Ascending aorta (tissue), 2 donors: ENCODE results near the gene CHKA. TPM values are rescaled to one million over a fixed set of nuclear protein-coding genes. Genes with fewer than 3 reads are reported as not detected.
A peak's percentile ranks its signal among the peaks of the same experiment; 100 is the strongest.

Experiments used
- DNase-seq, 2 donors: peaks; one replicate each; pipeline ENCODE4 v3.0.0-alpha.2; 2019; ENCODE audit warnings: low spot score in 2 of 2
- H3K27ac ChIP-seq, 2 donors: fragments of 200-600 bp; sonication (generic); one replicate each; pipeline ENCODE4 v1.5.1; 2016 to 2017; ENCODE audit warnings: mild to moderate bottlenecking in 1 of 2
- H3K27me3 ChIP-seq: fragments of 200-600 bp; sonication (generic); one replicate; pipeline ENCODE4 v1.5.1; 2017
- H3K36me3 ChIP-seq, 2 donors: fragments of 200-600 bp; sonication (generic); one replicate each; pipeline ENCODE4 v1.5.1; 2016
- H3K4me1 ChIP-seq, 2 donors: fragments of 200-600 bp; sonication (generic); one replicate each; pipeline ENCODE4 v1.5.1; 2016 to 2017; ENCODE audit warnings: mild to moderate bottlenecking in 1 of 2
- H3K4me3 ChIP-seq, 2 donors: fragments of 200-600 bp; sonication (generic); one replicate each; pipeline ENCODE4 v1.5.1; 2016 to 2017; ENCODE audit warnings: mild to moderate bottlenecking in 1 of 2
- H3K9me3 ChIP-seq, 2 donors: fragments of 200-600 bp; sonication (generic); one replicate each; pipeline ENCODE4 v1.5.1; 2016
- intact Hi-C: fragments of 100-400 bp; cut with DNase I; formaldehyde crosslinking; loops from one replicate; pipeline ENCODE4 v1.15.1; 2023
- total RNA-seq: library from RNA; depleted of rRNA; stranded (reverse); fragments of >200 nt; gene quantifications from one replicate; pipeline ENCODE4 v1.1.0, GENCODE V29; 2016
- TF ChIP-seq, protein P1 (sequence below), 3 experiments: fragments of 200-600 bp in 2 of 3; fragments of 450-650 bp in 1 of 3; sonication (generic) in 2 of 3; IDR thresholded peaks; one replicate each; pipeline ENCODE4 v1.5.1; 2016 to 2019; ENCODE audit warnings: antibody characterized with exemption in 3 of 3, mild to moderate bottlenecking in 1 of 3, moderate library complexity in 1 of 3

The CHKA gene
- total RNA-seq, 1 donor from 2014 or later: 10.1 TPM

GRCh38 chr11:68040957-68041591 is 80.1 kb downstream of the CHKA start:
- Histone ChIP-seq H3K4me1 (peaks cover 14 to 30% of the 10 kb centered on the region in 2 donors), H3K27ac (peak overlapping the region; percentile 90 to 91), H3K9me3 (no peaks in the 10 kb centered on the region), H3K36me3 (peaks cover 28 to 44% of the 10 kb centered on the region in 2 donors), H3K4me3 (peak overlapping the region; percentile 63 to 78), H3K27me3 (no peaks in the 10 kb centered on the region)
- DNase-seq: no peak
- intact Hi-C loops: loop anchor here (2.0 kb wide), 1 partner anchor 36 kb away; the partner anchor contains the start of gene UNC93B1
- TF ChIP-seq, protein P1, sequence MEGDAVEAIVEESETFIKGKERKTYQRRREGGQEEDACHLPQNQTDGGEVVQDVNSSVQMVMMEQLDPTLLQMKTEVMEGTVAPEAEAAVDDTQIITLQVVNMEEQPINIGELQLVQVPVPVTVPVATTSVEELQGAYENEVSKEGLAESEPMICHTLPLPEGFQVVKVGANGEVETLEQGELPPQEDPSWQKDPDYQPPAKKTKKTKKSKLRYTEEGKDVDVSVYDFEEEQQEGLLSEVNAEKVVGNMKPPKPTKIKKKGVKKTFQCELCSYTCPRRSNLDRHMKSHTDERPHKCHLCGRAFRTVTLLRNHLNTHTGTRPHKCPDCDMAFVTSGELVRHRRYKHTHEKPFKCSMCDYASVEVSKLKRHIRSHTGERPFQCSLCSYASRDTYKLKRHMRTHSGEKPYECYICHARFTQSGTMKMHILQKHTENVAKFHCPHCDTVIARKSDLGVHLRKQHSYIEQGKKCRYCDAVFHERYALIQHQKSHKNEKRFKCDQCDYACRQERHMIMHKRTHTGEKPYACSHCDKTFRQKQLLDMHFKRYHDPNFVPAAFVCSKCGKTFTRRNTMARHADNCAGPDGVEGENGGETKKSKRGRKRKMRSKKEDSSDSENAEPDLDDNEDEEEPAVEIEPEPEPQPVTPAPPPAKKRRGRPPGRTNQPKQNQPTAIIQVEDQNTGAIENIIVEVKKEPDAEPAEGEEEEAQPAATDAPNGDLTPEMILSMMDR (IDR thresholded peaks at IDR 0.05): no peak

GRCh38 chr11:68040101-68040956 is 80.9 kb downstream of the CHKA start:
- intact Hi-C loops: loop anchor here (2.0 kb wide), 1 partner anchor 36 kb away; the partner anchor contains the start of gene UNC93B1
- Histone ChIP-seq H3K4me3 (peak overlapping the region; percentile 63 to 78), H3K36me3 (peaks cover 22 to 39% of the 10 kb centered on the region in 2 donors), H3K9me3 (no peaks in the 10 kb centered on the region), H3K27ac (peak overlapping the region; percentile 90 to 91), H3K27me3 (no peaks in the 10 kb centered on the region), H3K4me1 (peaks cover 14 to 30% of the 10 kb centered on the region in 2 donors)
- peak; percentile 51 to 88 for DNase-seq
- TF ChIP-seq, protein P1 (IDR thresholded peaks at IDR 0.05): no peak

DNA sequence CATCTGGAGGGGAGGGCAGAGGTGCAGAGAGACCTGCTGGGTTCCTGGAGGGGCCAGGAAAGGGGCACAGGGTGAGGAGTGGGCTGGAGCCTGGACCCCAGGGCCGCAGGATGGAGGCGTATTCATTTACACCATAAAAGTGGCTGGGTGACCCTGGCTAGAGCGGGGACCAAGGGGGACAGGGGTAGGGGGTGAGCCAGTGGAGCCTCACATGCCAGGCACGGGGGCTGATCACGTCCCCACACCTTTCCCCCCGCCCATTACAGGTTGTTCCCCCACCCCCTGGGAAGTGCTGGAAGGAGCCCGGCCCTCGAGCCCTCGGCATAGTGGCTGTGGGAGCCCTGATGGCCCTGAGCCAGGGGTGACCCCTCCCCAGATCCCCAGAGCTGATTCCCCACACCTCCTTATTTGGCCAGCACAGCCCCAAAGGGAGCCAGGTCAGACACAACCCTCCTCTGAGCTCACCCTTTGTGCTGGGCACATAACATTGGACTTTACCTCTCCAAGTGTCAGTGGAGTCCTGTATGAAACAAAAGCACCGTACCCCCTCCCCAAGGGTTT is 81.6 kb downstream of the CHKA start:
- peak overlapping the region; percentile 63 to 78 for H3K4me3 ChIP-seq
- intact Hi-C loops: loop anchor here (1.0 to 10.0 kb wide), 5 partner anchors 29 to 425 kb away; partner anchors contain the start of genes ALDH3B1, CHKA, PPP6R3 and UNC93B1
- H3K27ac ChIP-seq: peak overlapping the region; percentile 90 to 91
- no peak for DNase-seq
- H3K9me3 ChIP-seq: no peaks in the 10 kb centered on the region
- H3K4me1 ChIP-seq: peaks cover 14 to 30% of the 10 kb centered on the region in 2 donors
- H3K27me3 ChIP-seq: no peaks in the 10 kb centered on the region
- TF ChIP-seq, protein P1 (IDR thresholded peaks at IDR 0.05): no peak
- peaks cover 17 to 33% of the 10 kb centered on the region in 2 donors for H3K36me3 ChIP-seq

DNA sequence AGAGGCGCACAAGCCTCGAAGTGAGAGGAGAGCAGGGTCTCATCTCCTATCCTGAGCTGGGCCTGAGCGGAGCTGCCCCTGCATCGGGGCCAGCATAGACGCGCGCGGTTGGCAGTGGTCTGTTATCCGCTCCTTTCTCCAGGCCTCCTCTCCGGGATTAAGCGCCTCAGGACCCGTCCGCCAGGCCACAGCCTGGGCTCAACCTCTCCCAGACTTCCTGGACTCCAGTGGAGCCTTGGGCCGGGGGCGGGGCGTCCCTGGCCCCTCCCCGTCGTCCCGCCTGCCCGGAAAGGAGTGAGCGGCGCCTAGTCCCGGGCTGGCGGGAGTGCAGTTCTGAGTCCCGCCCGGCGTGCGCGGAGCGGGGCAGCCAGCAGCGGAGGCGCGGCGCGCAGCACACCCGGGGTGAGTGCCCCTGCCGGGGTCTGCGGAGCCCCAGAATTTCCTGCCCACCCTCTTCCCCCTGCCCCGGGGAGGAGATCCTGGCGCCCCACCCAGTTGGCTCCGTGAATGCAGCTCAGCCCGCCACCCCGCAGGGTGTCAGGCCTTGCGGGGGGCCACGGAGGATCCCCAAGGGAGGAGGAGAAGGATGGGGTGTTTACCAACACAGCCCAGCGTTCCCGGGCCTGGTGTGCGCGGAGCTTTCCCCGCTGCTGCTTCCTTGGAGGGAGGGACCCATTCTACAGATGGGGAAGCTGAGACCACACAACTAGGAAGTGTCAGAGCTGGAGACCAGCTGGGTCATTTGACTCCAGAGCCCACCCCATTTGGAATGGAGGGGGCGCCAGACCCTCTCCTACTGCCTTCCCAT is 82.3 kb downstream of the CHKA start, which contains the start of gene TCIRG1:
Gene TCIRG1 (plus strand): TSS at position 308 of the 808 bp plus-strand sequence. CDS start 2,247 bp downstream, outside the sequence.
- Histone ChIP-seq H3K4me3 (peak within 1 kb of the TSS; percentile 63 to 78), H3K9me3 (no peaks in the 10 kb centered on the region), H3K4me1 (peaks cover 14 to 30% of the 10 kb centered on the region in 2 donors), H3K27me3 (no peaks in the 10 kb centered on the region), H3K27ac (peak within 1 kb of the TSS; percentile 90 to 91), H3K36me3 (peaks cover 13 to 31% of the 10 kb centered on the region in 2 donors)
- DNase-seq: peak; percentile 73 to 96
- TF ChIP-seq, protein P1 (IDR thresholded peaks at IDR 0.05): peak in 2 of 3 experiments; percentile 8 to 79
- intact Hi-C loops: loop anchor here (1.0 to 10.0 kb wide), 5 partner anchors 9 to 426 kb away; partner anchors contain the start of genes ALDH3B1, CHKA, NDUFS8 and PPP6R3
